B cell (primary cell): Measurements from ENCODE around the gene TBCD. TPM values are rescaled to one million over a fixed set of nuclear protein-coding genes. Genes with fewer than 3 reads are reported as not detected.

ENCODE experiments used
- ATAC-seq: fragments of 200-7000 bp; cut with Tn5 transposase; one replicate; pipeline ENCODE4 v1.10.0; 2021; ENCODE audit warnings: low read depth, mild to moderate bottlenecking, moderate number of reproducible peaks, moderate library complexity
- CTCF ChIA-PET: fragments of 350-600 bp; sonication (Branson Sonifier 250); formaldehyde crosslinking; loops from one replicate; lab custom pipeline; 2021; ENCODE audit warnings: antibody characterized with exemption, inconsistent platforms; lab: Charles Lee
- POLR2A ChIA-PET: fragments of 350-600 bp; sonication (Branson Sonifier 250); formaldehyde crosslinking; loops from one replicate; lab custom pipeline; 2021; ENCODE audit warnings: antibody characterized with exemption; lab: Charles Lee
- DNase-seq: peaks from one replicate; pipeline ENCODE4 v3.0.0; 2013
- H2AFZ ChIP-seq: 2 replicates; pipeline ENCODE4 v1.6.1; 2012; ENCODE audit warnings: mild to moderate bottlenecking, low read depth, low read length; ENCODE audit not compliant: insufficient read depth, poor library complexity, severe bottlenecking
- H3K27ac ChIP-seq, 2 donors: 1 replicate in 1 of 2; 2 replicates in 1 of 2; pipeline ENCODE4 v1.5.1; 2012 to 2013; ENCODE audit warnings: low read length in 2 of 2, mild to moderate bottlenecking in 2 of 2, moderate library complexity in 1 of 2
- H3K27me3 ChIP-seq, 4 experiments: fragments of 200-600 bp in 1 of 4; sonication (generic) in 1 of 4; replicated peaks in 1 of 4; 1 replicate in 2 of 4; 2 replicates in 2 of 4; pipeline versions ENCODE4 v1.6.1 to v1.7.0; 2013 to 2016; ENCODE audit warnings: low read length in 3 of 4, mild to moderate bottlenecking in 2 of 4, mixed read lengths in 1 of 4, moderate library complexity in 1 of 4; ENCODE audit not compliant: insufficient read depth in 4 of 4, control insufficient read depth in 3 of 4; ENCODE audit errors: control extremely low read depth in 1 of 4
- H3K36me3 ChIP-seq, 2 experiments: replicated peaks in 1 of 2; 1 replicate in 1 of 2; 2 replicates in 1 of 2; pipeline versions ENCODE4 v1.6.1 to v1.7.1; 2013; ENCODE audit warnings: low read length in 1 of 2; ENCODE audit not compliant: insufficient read depth in 2 of 2, control insufficient read depth in 1 of 2; ENCODE audit errors: control extremely low read depth in 1 of 2, extremely low read depth in 1 of 2
- H3K4me1 ChIP-seq, 2 donors: fragments of 200-600 bp in 1 of 2; sonication (generic) in 1 of 2; 1 replicate in 1 of 2; 2 replicates in 1 of 2; pipeline versions ENCODE4 v1.5.1 to v1.6.1; 2013 to 2017; ENCODE audit warnings: low read length in 2 of 2; ENCODE audit not compliant: control insufficient read depth in 2 of 2, insufficient read depth in 2 of 2
- H3K4me2 ChIP-seq: replicated peaks from 2 replicates; pipeline ENCODE3; 2012; ENCODE audit warnings: mild to moderate bottlenecking, low read depth, low read length; ENCODE audit not compliant: poor library complexity, severe bottlenecking
- H3K4me3 ChIP-seq, 5 experiments: fragments of 200-600 bp in 1 of 5; sonication (generic) in 1 of 5; 1 replicate in 3 of 5; 2 replicates in 2 of 5; pipeline versions ENCODE4 v1.5.1 to v1.7.0; 2011 to 2016; ENCODE audit warnings: low read length in 4 of 5, mild to moderate bottlenecking in 4 of 5, low read depth in 2 of 5, control low read depth in 1 of 5, moderate library complexity in 1 of 5; ENCODE audit not compliant: insufficient read depth in 1 of 5; ENCODE audit errors: control extremely low read depth in 1 of 5, extremely low read depth in 1 of 5
- H3K79me2 ChIP-seq: fragments of 200-600 bp; sonication (generic); one replicate; pipeline ENCODE4 v1.6.0; 2016; ENCODE audit warnings: low read length; ENCODE audit not compliant: control insufficient read depth, insufficient read depth
- H3K9ac ChIP-seq: fragments of 200-600 bp; sonication (generic); 2 replicates; pipeline ENCODE4 v1.6.1; 2017; ENCODE audit warnings: mild to moderate bottlenecking, low read length, moderate library complexity
- H3K9me3 ChIP-seq, 3 donors: one replicate each; pipeline versions ENCODE4 v1.6.1 to v1.7.1; 2013; ENCODE audit warnings: low read length in 2 of 3; ENCODE audit not compliant: control insufficient read depth in 2 of 3, insufficient read depth in 1 of 3; ENCODE audit errors: control extremely low read depth in 1 of 3
- H4K20me1 ChIP-seq: 2 replicates; pipeline ENCODE4 v1.6.0; 2012; ENCODE audit warnings: mild to moderate bottlenecking, low read length; ENCODE audit not compliant: insufficient read depth, control insufficient read depth, poor library complexity, severe bottlenecking
- H3K27ac Mint-ChIP-seq: one replicate; pipeline ENCODE4 v1.8.0; 2021; ENCODE audit warnings: mixed read lengths
- H3K27me3 Mint-ChIP-seq: one replicate; pipeline ENCODE4 v1.8.0; 2021; ENCODE audit warnings: mixed read lengths
- H3K4me1 Mint-ChIP-seq: one replicate; pipeline ENCODE4 v1.8.0; 2021; ENCODE audit warnings: mixed read lengths
- H3K4me3 Mint-ChIP-seq: one replicate; pipeline ENCODE4 v1.8.0; 2021; ENCODE audit warnings: mixed read lengths
- H3K9me3 Mint-ChIP-seq: one replicate; pipeline ENCODE4 v1.8.0; 2022; ENCODE audit warnings: mixed read lengths; ENCODE audit not compliant: insufficient read depth
- EZH2 ChIP-seq: IDR thresholded peaks from 2 replicates; pipeline ENCODE4 v1.6.1; 2012; ENCODE audit warnings: borderline replicate concordance, low read depth, mild to moderate bottlenecking, moderate library complexity, low read length; ENCODE audit not compliant: insufficient read depth, poor library complexity, severe bottlenecking
- WGBS: methylation state at CpG from one replicate; pipeline ENCODE4 v1.1.5; 2013; ENCODE audit warnings: missing lambda C conversion rate; ENCODE audit not compliant: insufficient coverage; 5-methylcytosine and 5-hydroxymethylcytosine counted together
- intact Hi-C: fragments of 100-400 bp; cut with micrococcal nuclease; formaldehyde crosslinking; loops from one replicate; pipeline ENCODE4 v1.10.0; 2022
- polyA plus RNA-seq: library from polyadenylated mRNA; depleted of rRNA; stranded (reverse); fragments of >200 nt; gene quantifications from 2 replicates; pipeline ENCODE4 v1.2.3, GENCODE V29; 2012
- total RNA-seq, 2 donors: library from RNA; stranded (reverse); fragments of 120-200 nt in 1 of 2; gene quantifications; 1 replicate in 1 of 2; 2 replicates in 1 of 2; pipeline versions ENCODE4 v1.2.3 to v1.2.4, GENCODE V29; 2013 to 2022
- TF ChIP-seq, protein P1 (sequence below): fragments of 200-600 bp; IDR thresholded peaks from one replicate; pipeline ENCODE4 v1.8.0; 2022; ENCODE audit warnings: antibody characterized with exemption, mild to moderate bottlenecking

TBCD gene
- total and polyA plus RNA-seq, 2 donors (not counting 1 experiment from before 2014, with no cell fraction given): 60.8 to 101 TPM

DNA sequence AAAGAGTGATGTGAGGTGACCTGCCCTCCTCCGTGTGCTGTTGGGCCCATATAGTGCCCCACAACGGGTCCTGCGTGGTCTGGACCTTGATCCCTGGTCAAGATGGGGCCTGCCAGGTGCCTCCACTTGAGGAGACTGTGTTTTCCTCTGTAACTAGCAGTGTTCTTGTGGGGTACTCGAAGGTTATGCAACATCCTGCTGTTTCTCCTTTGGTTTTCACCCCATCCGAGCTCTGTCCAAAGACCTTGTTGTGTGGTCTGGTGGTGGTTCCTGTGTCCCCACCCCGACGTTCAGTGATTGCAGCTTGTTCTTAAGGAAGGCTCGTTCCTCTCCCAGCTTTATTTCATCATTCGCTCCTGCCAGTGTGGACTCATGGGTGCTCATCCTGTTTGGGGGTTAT lies 126.7 kb downstream of the TBCD start:
- H3K4me1 ChIP-seq: peaks cover 18 to 20% of the 10 kb centered on the region in 2 donors
- Mint-ChIP-seq H3K27me3 (no peaks in the 10 kb centered on the region), H3K4me3 (no peak overlapping the region), H3K9me3 (no peaks in the 10 kb centered on the region), H3K4me1 (peaks cover 22% of the 10 kb centered on the region), H3K27ac (no peak overlapping the region)
- H3K27ac ChIP-seq: no peak overlapping the region
- no peak overlapping the region for H3K4me3 ChIP-seq
- no peak overlapping the region for H3K4me2 ChIP-seq
- peaks cover 35% of the 10 kb centered on the region for H3K79me2 ChIP-seq
- ChIA-PET POLR2A (no interaction called here), CTCF (no interaction called here)
- H3K9ac ChIP-seq: no peak overlapping the region
- H3K36me3 ChIP-seq: peaks cover 0 to 7% of the 10 kb centered on the region in 2 experiments
- DNase-seq (no peak), ATAC-seq (no peak)
- WGBS: 24% methylated on average over 5 of the region's 9 CpGs
- H3K9me3 ChIP-seq: peaks cover 0 to 5% (median 0%) of the 10 kb centered on the region in 3 donors
- intact Hi-C loops: no loop called here
- H3K27me3 ChIP-seq: peaks cover 0 to 12% (median 0%) of the 10 kb centered on the region in 4 experiments
- H4K20me1 ChIP-seq: peaks cover 13% of the 10 kb centered on the region
- no peak overlapping the region for H2AFZ ChIP-seq
- TF ChIP-seq, protein P1, sequence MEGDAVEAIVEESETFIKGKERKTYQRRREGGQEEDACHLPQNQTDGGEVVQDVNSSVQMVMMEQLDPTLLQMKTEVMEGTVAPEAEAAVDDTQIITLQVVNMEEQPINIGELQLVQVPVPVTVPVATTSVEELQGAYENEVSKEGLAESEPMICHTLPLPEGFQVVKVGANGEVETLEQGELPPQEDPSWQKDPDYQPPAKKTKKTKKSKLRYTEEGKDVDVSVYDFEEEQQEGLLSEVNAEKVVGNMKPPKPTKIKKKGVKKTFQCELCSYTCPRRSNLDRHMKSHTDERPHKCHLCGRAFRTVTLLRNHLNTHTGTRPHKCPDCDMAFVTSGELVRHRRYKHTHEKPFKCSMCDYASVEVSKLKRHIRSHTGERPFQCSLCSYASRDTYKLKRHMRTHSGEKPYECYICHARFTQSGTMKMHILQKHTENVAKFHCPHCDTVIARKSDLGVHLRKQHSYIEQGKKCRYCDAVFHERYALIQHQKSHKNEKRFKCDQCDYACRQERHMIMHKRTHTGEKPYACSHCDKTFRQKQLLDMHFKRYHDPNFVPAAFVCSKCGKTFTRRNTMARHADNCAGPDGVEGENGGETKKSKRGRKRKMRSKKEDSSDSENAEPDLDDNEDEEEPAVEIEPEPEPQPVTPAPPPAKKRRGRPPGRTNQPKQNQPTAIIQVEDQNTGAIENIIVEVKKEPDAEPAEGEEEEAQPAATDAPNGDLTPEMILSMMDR: no peak

DNA sequence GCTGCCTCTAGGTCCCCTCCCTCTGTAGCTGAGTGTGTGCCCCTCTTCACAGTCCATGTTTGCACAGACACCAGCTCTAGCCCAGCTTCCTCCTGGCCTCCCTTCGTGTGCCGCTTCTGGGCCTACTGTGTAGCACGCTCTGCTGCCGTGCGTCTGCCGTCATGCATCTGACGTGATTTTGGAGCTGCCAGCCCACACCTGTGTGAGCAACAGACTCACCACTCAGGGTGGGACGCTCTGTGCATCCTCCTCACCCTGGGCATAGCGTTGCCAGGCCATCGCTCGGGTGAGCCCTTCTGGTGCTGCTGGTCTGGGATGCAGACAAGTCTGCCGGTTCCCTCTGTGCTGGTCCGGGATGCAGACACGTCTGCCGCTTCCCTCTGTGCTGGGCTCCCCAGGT lies 127.4 kb downstream of the TBCD start:
- ATAC-seq: no peak
- intact Hi-C loops: no loop called here
- Mint-ChIP-seq H3K9me3 (no peaks in the 10 kb centered on the region), H3K4me3 (no peak overlapping the region), H3K27me3 (no peaks in the 10 kb centered on the region), H3K27ac (no peak overlapping the region), H3K4me1 (peaks cover 27% of the 10 kb centered on the region)
- H3K36me3 ChIP-seq: peaks cover 0 to 7% of the 10 kb centered on the region in 2 experiments
- H3K4me1 ChIP-seq: peaks cover 22 to 25% of the 10 kb centered on the region in 2 donors
- H3K27ac ChIP-seq: no peak overlapping the region
- 99% methylated on average over 13 of the region's 15 CpGs for WGBS
- no peak overlapping the region for H3K4me3 ChIP-seq
- DNase-seq: no peak
- no peak overlapping the region for H3K9ac ChIP-seq
- peaks cover 29% of the 10 kb centered on the region for H3K79me2 ChIP-seq
- H3K4me2 ChIP-seq: no peak overlapping the region
- H2AFZ ChIP-seq: no peak overlapping the region
- no peak for TF ChIP-seq EZH2
- TF ChIP-seq, protein P1: no peak
- peaks cover 0 to 5% (median 0%) of the 10 kb centered on the region in 3 donors for H3K9me3 ChIP-seq
- peaks cover 0 to 7% (median 0%) of the 10 kb centered on the region in 4 experiments for H3K27me3 ChIP-seq
- H4K20me1 ChIP-seq: peaks cover 13% of the 10 kb centered on the region
- ChIA-PET POLR2A (no interaction called here), CTCF (no interaction called here)
